Measurements from ENCODE around the gene MYLK2.

Gene MYLK2

DNA sequence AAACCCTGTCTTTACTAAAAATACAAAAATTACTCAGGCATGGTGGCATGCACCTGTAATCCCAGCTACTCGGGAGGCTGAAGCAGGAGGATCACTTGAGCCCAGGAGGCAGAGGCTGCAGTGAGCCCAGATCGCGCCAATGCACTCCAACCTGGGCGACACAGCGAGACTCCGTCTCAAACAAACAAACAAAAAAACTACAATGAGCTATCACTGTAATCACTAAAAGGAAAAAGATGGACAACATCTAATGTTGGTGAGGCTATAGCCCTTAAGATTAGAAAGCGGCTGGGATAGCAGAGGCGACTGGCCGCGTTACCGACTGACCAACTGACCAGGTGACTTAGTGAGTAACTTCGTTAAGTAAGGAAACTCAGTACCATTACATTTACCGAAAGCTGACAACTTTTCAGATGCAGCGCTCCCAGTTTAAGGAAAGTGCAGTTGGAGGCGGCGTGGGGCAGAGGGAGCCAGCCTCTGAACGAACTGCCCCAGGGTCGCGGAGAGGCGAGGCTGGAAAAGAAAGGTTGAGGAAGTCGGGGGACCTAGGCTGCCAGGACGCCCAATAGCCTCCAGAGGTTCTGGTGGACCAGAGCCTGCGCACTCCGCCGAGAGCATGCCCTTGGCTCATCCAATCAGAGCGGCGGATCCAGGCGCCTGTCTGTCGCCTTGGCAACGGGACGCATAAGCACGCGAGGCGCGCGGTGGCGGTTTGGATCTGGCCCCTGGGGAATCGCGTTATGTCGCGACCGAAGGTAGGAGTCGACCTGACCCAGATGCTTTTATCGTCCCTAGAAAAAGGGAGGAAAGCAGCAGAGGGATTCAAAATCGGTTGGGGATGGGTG, 60.2 kb downstream of the MYLK2 start:
- DNase-seq = peak; percentile 91

DNA sequence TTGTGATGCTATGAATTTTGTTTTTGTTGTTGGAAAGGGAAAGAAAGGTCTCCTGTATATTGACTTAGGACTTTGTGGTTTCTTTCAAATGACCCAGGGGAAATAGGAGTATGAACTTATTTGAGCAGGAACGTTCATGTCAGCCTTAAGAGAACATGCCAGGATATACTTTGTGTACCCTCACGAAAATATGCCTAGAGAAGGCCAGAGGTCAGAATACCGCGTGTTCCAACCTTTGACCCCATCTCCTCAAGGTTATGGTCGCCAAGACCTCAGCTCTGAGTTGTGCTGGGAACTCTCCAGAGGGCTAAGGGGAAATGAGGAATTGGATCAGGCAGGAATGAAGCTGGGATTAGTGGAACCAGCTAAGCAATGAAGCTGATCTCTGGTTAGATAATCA, 62.8 kb downstream of the MYLK2 start:
- no peak for DNase-seq

DNA sequence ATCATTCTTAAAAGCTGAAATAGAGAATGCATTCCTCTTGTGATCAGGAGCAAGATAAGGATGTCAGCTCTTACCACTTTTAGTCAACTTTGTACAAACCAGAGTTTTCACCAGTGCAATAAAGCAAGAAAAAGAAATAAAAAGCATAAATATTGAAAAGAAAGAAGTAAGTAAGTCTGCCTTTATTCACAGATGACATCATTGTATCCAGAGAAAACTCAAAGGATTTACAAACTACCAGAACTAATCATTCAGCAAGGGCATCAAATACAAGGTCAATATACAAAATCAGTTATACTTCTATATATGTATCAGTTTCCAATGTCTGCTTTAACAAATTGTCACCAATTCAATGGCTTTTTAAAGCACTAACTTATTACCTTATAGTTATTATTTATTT, 64.7 kb downstream of the MYLK2 start:
- no peak for DNase-seq

All from activated CD4-positive, alpha-beta T cell treated with anti-CD3 and anti-CD28 coated beads, Interleukin-10, Interleukin-2, amounts not matched to agents 100 ng/mL and 50 ng/mL, durations not matched to agents 16 hours and 8 hours (primary cell).